ENCODE results near the gene TTYH2.

Gene TTYH2

GRCh38 chr17:74297941-74298340 is 84.6 kb downstream of the TTYH2 start:
- no peak for DNase-seq

GRCh38 chr17:74298778-74299177 is 85.4 kb downstream of the TTYH2 start:
- no peak for DNase-seq

DNA sequence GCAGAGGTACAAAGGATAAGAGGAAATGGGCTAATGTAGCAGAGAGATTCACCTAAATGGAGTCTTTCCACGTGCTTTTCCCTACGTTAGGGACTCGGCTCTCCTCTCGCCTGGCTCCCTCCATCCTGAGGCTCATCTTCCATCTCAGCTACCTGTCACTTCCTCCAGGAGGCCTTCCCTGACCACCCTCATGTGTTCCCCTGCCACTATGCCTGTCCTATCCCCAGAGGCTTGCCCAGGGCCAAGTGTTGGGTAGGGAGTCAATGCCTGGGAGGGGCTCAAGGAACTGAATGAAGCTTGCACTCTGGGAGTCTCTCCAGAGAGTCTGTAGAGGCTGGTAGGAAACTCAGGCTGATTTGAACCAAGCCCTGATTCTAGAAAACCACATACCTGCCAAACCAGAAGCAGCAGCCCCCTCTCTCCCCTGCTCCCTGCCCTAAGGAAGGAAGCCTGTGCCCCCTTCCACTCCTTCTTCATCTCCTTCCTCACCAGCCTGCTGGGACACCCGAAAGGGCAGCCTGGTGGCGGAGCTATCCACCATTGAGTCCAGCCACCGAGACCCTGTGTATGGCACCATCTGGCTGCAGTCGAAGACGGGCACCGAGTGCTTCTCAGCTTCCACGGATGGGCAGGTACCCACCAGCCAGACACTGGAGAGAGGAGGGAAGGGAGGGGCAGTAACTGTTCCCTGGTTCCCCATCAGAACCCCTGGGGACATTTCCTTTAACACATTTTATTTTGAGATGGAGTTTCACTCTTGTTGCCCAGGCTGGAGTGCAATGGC is 86.0 kb downstream of the TTYH2 start:
- DNase-seq = no peak

- DNase-seq = no peak
Measured at GRCh38 chr17:74303305-74303704, 89.9 kb downstream of the TTYH2 start.

GRCh38 chr17:74304184-74304583 is 90.8 kb downstream of the TTYH2 start:
- no peak for DNase-seq

DNA sequence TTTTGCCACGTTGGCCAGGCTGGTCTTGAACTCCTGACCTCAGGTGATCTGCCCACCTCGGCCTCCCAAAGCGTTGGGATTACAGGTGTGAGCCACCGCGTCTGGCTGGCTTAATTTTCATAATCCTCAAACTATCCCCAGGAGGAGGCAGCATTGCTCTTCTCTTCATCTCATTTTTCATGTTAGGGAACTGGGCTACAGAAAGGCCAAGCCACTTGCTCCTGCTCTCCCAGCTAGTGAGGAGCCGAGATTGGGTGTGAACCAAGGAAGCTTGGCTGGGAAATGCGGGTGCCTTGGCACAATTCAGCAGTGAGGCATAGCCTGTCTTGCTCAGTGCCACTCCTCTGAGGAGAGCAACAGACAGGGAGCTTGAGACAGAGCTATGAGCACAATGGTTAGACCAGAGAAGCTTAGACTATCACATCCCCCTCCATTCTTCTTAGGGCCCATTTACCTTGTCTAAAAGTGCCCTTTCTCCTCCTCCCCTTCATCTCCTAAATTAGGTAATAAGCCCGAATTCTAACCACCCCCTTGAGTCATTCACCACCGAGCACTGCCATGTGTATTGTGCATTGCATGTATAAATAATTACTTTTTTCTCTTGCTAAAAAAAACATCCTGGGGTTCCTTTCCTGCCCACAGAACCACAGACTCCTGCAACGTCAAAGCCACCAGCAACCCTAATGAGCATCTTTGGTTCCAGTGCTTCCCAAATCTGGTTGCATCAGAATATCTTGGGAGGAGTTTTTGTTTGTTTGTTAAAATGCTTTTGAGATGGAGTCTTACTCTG is 92.7 kb downstream of the TTYH2 start:
- DNase-seq = no peak

GRCh38 chr17:74307984-74308773 is 94.8 kb downstream of the TTYH2 start:
- DNase-seq = no peak

- no peak for DNase-seq
Measured at GRCh38 chr17:74309902-74310301, 96.5 kb downstream of the TTYH2 start.
